Endothelial cell of umbilical vein (primary cell): ENCODE measurements around the gene LBHD2. TPM values are rescaled to one million over a fixed set of nuclear protein-coding genes. Genes with fewer than 3 reads are reported as not detected.

Source experiments
- BruUV-seq: library from RNA; stranded (reverse); fragments of 400-500 nt; replicated peaks from 2 replicates; lab custom pipeline; 2021; lab: Mats Ljungman, UMichigan
- CTCF ChIA-PET: fragments of 300-600, 350-600 bp; sonication (Branson Sonifier 250); formaldehyde crosslinking; loops from one replicate; lab custom pipeline; 2021; ENCODE audit warnings: antibody characterized with exemption, inconsistent platforms; lab: Charles Lee
- POLR2A ChIA-PET: fragments of 300-600, 350-600 bp; sonication (Branson Sonifier 250); formaldehyde crosslinking; loops from one replicate; lab custom pipeline; 2021; ENCODE audit warnings: antibody characterized with exemption, inconsistent platforms; lab: Charles Lee
- DNase-seq: peaks from one replicate; pipeline ENCODE4 v3.0.0-alpha.2; 2011; ENCODE audit warnings: low read depth, low spot score
- FAIRE-seq: peaks from 2 replicates; lab custom pipeline; 2011; peaks lifted over from hg19 to GRCh38; lab: Jason Lieb, UNC
- H2AFZ ChIP-seq: 2 replicates; pipeline ENCODE4 v1.6.0; 2012; ENCODE audit warnings: low read depth, low read length, control low read depth, inconsistent platforms
- H3K27ac ChIP-seq: 2 replicates; pipeline ENCODE4 v1.5.1; 2011; ENCODE audit warnings: low read depth, mild to moderate bottlenecking, control low read depth, low read length, moderate library complexity; ENCODE audit not compliant: insufficient read depth
- H3K27me3 ChIP-seq, 2 experiments: 2 replicates each; pipeline versions ENCODE4 v1.6.0 to v1.6.1; 2011; ENCODE audit warnings: low read length in 2 of 2, mixed read lengths in 1 of 2; ENCODE audit not compliant: control insufficient read depth in 2 of 2, insufficient read depth in 2 of 2
- H3K36me3 ChIP-seq, 2 experiments: 2 replicates in 1 of 2; 3 replicates in 1 of 2; pipeline ENCODE4 v1.5.1; 2011; ENCODE audit warnings: low read length in 2 of 2, mild to moderate bottlenecking in 1 of 2, moderate library complexity in 1 of 2; ENCODE audit not compliant: control insufficient read depth in 2 of 2, insufficient read depth in 2 of 2; ENCODE audit errors: extremely low read depth in 1 of 2
- H3K4me1 ChIP-seq: 3 replicates; pipeline ENCODE4 v1.5.1; 2011; ENCODE audit warnings: mild to moderate bottlenecking, low read length; ENCODE audit not compliant: control insufficient read depth, insufficient read depth; ENCODE audit errors: extremely low read depth
- H3K4me2 ChIP-seq: 2 replicates; pipeline ENCODE4 v1.6.1; 2011; ENCODE audit warnings: low read length, control low read depth, mixed read lengths; ENCODE audit not compliant: insufficient read depth
- H3K4me3 ChIP-seq, 3 experiments: fragments of 200-600 bp in 1 of 3; sonication (generic), shearing (Covaris generic) in 1 of 3; replicated peaks in 1 of 3; 2 replicates each; pipeline ENCODE4 v1.5.1; 2011 to 2016; ENCODE audit warnings: control low read depth in 3 of 3, low read length in 3 of 3, mild to moderate bottlenecking in 2 of 3, inconsistent platforms in 1 of 3, low read depth in 1 of 3, moderate library complexity in 1 of 3; ENCODE audit not compliant: insufficient read depth in 1 of 3
- H3K79me2 ChIP-seq: 2 replicates; pipeline ENCODE4 v1.6.0; 2012; ENCODE audit warnings: low read length, inconsistent platforms; ENCODE audit not compliant: control insufficient read depth, insufficient read depth
- H3K9ac ChIP-seq: replicated peaks from 2 replicates; pipeline ENCODE3; 2011; ENCODE audit warnings: low read length, control low read depth; ENCODE audit not compliant: insufficient read depth; ENCODE audit errors: extremely low read depth
- H3K9me1 ChIP-seq: replicated peaks from 3 replicates; pipeline ENCODE4 v1.6.0; 2011; ENCODE audit warnings: mild to moderate bottlenecking, low read length; ENCODE audit not compliant: control insufficient read depth, insufficient read depth; ENCODE audit errors: extremely low read depth
- H3K9me3 ChIP-seq: replicated peaks from 2 replicates; pipeline ENCODE4 v1.5.1; 2012; ENCODE audit warnings: low read length, inconsistent platforms; ENCODE audit not compliant: control insufficient read depth, insufficient read depth
- H4K20me1 ChIP-seq: replicated peaks from 2 replicates; pipeline ENCODE3; 2011; ENCODE audit warnings: mild to moderate bottlenecking, low read length; ENCODE audit not compliant: control insufficient read depth, insufficient read depth; ENCODE audit errors: extremely low read depth
- EZH2 ChIP-seq: IDR thresholded peaks from 2 replicates; pipeline ENCODE4 v1.6.1; 2012; ENCODE audit warnings: borderline replicate concordance, low read depth, mild to moderate bottlenecking, moderate library complexity, low read length, inconsistent platforms; ENCODE audit not compliant: severe bottlenecking
- FOS ChIP-seq: IDR thresholded peaks from 2 replicates; pipeline ENCODE4 v1.6.1; 2011; ENCODE audit warnings: mild to moderate bottlenecking, low read length, moderate library complexity, borderline replicate concordance; ENCODE audit not compliant: insufficient read depth
- GATA2 ChIP-seq: IDR thresholded peaks from 2 replicates; pipeline ENCODE4 v1.7.0; 2011; ENCODE audit warnings: low read depth, mild to moderate bottlenecking, moderate library complexity, mixed read lengths, low read length; ENCODE audit not compliant: insufficient read length, insufficient read depth
- JUN ChIP-seq: IDR thresholded peaks from 2 replicates; pipeline ENCODE4 v1.6.1; 2011; ENCODE audit warnings: borderline replicate concordance, low read depth; ENCODE audit not compliant: insufficient read length, insufficient read depth
- MAX ChIP-seq: IDR thresholded peaks from 2 replicates; pipeline ENCODE4 v1.6.1; 2011; ENCODE audit not compliant: insufficient read depth, insufficient read length
- MYC ChIP-seq: IDR thresholded peaks from one replicate; pipeline ENCODE4 v1.6.1; 2011; ENCODE audit warnings: mild to moderate bottlenecking, low read depth, low read length
- POLR2A ChIP-seq: IDR thresholded peaks from 2 replicates; pipeline ENCODE4 v1.6.1; 2012; ENCODE audit warnings: low read depth, mild to moderate bottlenecking, control low read depth, low read length
- POLR2AphosphoS5 ChIP-seq: IDR thresholded peaks from 2 replicates; pipeline ENCODE4 v1.6.1; 2012; ENCODE audit warnings: low read depth, mild to moderate bottlenecking, control low read depth, low read length, moderate library complexity; ENCODE audit not compliant: insufficient read depth
- dilution Hi-C: fragments of 300-500 bp; cut with MboI; formaldehyde crosslinking; loops from one replicate; pipeline ENCODE4 v1.15.0; 2019; ENCODE audit warnings: low sequenced_read_pairs; ENCODE audit not compliant: extremely low pct_ligation_motif_present
- intact Hi-C: fragments of 100-400 bp; cut with micrococcal nuclease; formaldehyde crosslinking; loops from one replicate; pipeline ENCODE4 v1.10.0; 2022
- polyA plus RNA-seq, 4 experiments: library from polyadenylated mRNA; depleted of rRNA in 3 of 4; stranded (reverse) in 3 of 4; unstranded in 1 of 4; fragments of >200 nt; gene quantifications; 2 replicates each; pipeline versions ENCODE4 v1.2.1 to v1.2.3, GENCODE V29; 2011 to 2012; ENCODE audit warnings: missing spikeins in 1 of 4
- total RNA-seq: library from RNA; stranded (reverse); gene quantifications from 2 replicates; pipeline ENCODE4 v1.2.3, GENCODE V29; 2021
- TF ChIP-seq, protein P1 (sequence below), 2 donors: IDR thresholded peaks; 1 replicate in 1 of 2; 2 replicates in 1 of 2; pipeline ENCODE4 v1.5.1; 2011; ENCODE audit warnings: low read length in 2 of 2, mild to moderate bottlenecking in 2 of 2, moderate library complexity in 2 of 2, control low read depth in 1 of 2, inconsistent platforms in 1 of 2, low read depth in 1 of 2; ENCODE audit not compliant: insufficient read depth in 1 of 2; ENCODE audit errors: extremely low read depth in 1 of 2

LBHD2 gene
- total and polyA plus RNA-seq, 2 donors (not counting 3 experiments of a cell fraction or from before 2014, with no cell fraction given), result not detected

- Histone ChIP-seq H3K79me2 (no peaks in the 10 kb centered on the region), H3K36me3 (no peaks in the 10 kb centered on the region), H3K9me1 (no peaks in the 10 kb centered on the region), H3K4me3 (no peak overlapping the region), H3K9me3 (no peaks in the 10 kb centered on the region), H3K4me1 (peaks cover 4% of the 10 kb centered on the region), H3K27ac (no peak overlapping the region), H3K9ac (no peak overlapping the region), H3K4me2 (no peak overlapping the region), H2AFZ (no peak overlapping the region), H3K27me3 (no peaks in the 10 kb centered on the region), H4K20me1 (no peaks in the 10 kb centered on the region)
- DNase-seq (no peak), FAIRE-seq (no peak)
- TF ChIP-seq MYC, result no peak
- no peak for TF ChIP-seq GATA2
- TF ChIP-seq FOS, result no peak
- no peak for TF ChIP-seq MAX
- no peak for TF ChIP-seq EZH2
- TF ChIP-seq, protein P1, sequence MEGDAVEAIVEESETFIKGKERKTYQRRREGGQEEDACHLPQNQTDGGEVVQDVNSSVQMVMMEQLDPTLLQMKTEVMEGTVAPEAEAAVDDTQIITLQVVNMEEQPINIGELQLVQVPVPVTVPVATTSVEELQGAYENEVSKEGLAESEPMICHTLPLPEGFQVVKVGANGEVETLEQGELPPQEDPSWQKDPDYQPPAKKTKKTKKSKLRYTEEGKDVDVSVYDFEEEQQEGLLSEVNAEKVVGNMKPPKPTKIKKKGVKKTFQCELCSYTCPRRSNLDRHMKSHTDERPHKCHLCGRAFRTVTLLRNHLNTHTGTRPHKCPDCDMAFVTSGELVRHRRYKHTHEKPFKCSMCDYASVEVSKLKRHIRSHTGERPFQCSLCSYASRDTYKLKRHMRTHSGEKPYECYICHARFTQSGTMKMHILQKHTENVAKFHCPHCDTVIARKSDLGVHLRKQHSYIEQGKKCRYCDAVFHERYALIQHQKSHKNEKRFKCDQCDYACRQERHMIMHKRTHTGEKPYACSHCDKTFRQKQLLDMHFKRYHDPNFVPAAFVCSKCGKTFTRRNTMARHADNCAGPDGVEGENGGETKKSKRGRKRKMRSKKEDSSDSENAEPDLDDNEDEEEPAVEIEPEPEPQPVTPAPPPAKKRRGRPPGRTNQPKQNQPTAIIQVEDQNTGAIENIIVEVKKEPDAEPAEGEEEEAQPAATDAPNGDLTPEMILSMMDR (IDR thresholded peaks at IDR 0.05; ENCODE audit: extremely low read depth in 1 of 2, insufficient read depth in 1 of 2, low read depth in 1 of 2, low read length in 2 of 2), result no peak
- TF ChIP-seq POLR2AphosphoS5, result no peak
- no peak for TF ChIP-seq POLR2A
- TF ChIP-seq JUN, result no peak
- intact Hi-C loops (no loop called here), dilution Hi-C loops (no loop called here)
- no TSS peak for BruUV-seq
- CTCF ChIA-PET, result interaction anchor here (0.5 to 3.9 kb wide), 2 partner anchors 11 to 47 kb away, joined by 3 to 67 read pairs; no protein-coding TSS in a partner anchor
- POLR2A ChIA-PET, result no interaction called here
Observed at GRCh38 chr14:103093856-103094405, 9.9 kb downstream of the LBHD2 start.
